Naive thymus-derived CD8-positive, alpha-beta T cell (primary cell): ENCODE data around the gene ACAD10. TPM values are rescaled to one million over a fixed set of nuclear protein-coding genes. Genes with fewer than 3 reads are reported as not detected.
"Not testable (repeated sequence)": the region's sequence is repeated elsewhere in the genome, so short reads cannot be mapped to it uniquely, and the experiment has no call there.

Experiments used
- ATAC-seq, 2 donors: fragments of 150-1000 bp; cut with Tn5 transposase in 1 of 2; sonication (Bioruptor Pico), chemical (Tn5 transposase) in 1 of 2; 1 replicate in 1 of 2; 2 replicates in 1 of 2; pipeline ENCODE4 v1.10.0; 2021; ENCODE audit warnings: mild to moderate bottlenecking in 2 of 2, moderate library complexity in 2 of 2
- POLR2A ChIA-PET: fragments of 350-600 bp; sonication (Branson Sonifier 250); formaldehyde crosslinking; loops from one replicate; lab custom pipeline; 2021; ENCODE audit warnings: antibody characterized with exemption; lab: Charles Lee
- DNase-seq, 10 donors: peaks; one replicate each; pipeline versions ENCODE4 v3.0.0 to v3.0.0-alpha.2; 2020 to 2022
- H3K27ac Mint-ChIP-seq, 10 donors: one replicate each; pipeline ENCODE4 v1.8.0; 2020 to 2022; ENCODE audit warnings: mild to moderate bottlenecking in 10 of 10, mixed read lengths in 10 of 10, moderate library complexity in 4 of 10, inconsistent platforms in 1 of 10
- H3K27me3 Mint-ChIP-seq, 5 donors: one replicate each; pipeline ENCODE4 v1.8.0; 2021 to 2022; ENCODE audit warnings: mixed read lengths in 5 of 5
- H3K36me3 Mint-ChIP-seq, 3 donors: one replicate each; pipeline ENCODE4 v1.8.0; 2020 to 2022; ENCODE audit warnings: mixed read lengths in 3 of 3, mild to moderate bottlenecking in 2 of 3, inconsistent platforms in 1 of 3
- H3K4me1 Mint-ChIP-seq, 4 donors: one replicate each; pipeline ENCODE4 v1.8.0; 2021 to 2022; ENCODE audit warnings: mixed read lengths in 4 of 4
- H3K4me3 Mint-ChIP-seq, 10 donors: one replicate each; pipeline ENCODE4 v1.8.0; 2020 to 2022; ENCODE audit warnings: mild to moderate bottlenecking in 10 of 10, mixed read lengths in 10 of 10, moderate library complexity in 6 of 10, inconsistent platforms in 1 of 10
- H3K9me3 Mint-ChIP-seq, 9 donors: one replicate each; pipeline ENCODE4 v1.8.0; 2020 to 2022; ENCODE audit warnings: mixed read lengths in 9 of 9, mild to moderate bottlenecking in 3 of 9, inconsistent platforms in 1 of 9, moderate library complexity in 1 of 9
- polyA plus RNA-seq, 3 donors: library from polyadenylated mRNA; unstranded; fragments of 300-500 nt; fragmentation: Illumina TruSeq; gene quantifications; one replicate each; pipeline ENCODE4 v1.2.3, GENCODE V29; 2021
- total RNA-seq, 8 experiments: library from RNA in 2 of 8; stranded (reverse) in 2 of 8; gene quantifications; one replicate each; pipeline ENCODE4 v1.2.3 and lab custom pipeline; 2021 to 2026

Gene ACAD10
- total and polyA plus RNA-seq, 5 experiments from 2014 or later = 9.4 to 62.2 (median 12.9) TPM

DNA sequence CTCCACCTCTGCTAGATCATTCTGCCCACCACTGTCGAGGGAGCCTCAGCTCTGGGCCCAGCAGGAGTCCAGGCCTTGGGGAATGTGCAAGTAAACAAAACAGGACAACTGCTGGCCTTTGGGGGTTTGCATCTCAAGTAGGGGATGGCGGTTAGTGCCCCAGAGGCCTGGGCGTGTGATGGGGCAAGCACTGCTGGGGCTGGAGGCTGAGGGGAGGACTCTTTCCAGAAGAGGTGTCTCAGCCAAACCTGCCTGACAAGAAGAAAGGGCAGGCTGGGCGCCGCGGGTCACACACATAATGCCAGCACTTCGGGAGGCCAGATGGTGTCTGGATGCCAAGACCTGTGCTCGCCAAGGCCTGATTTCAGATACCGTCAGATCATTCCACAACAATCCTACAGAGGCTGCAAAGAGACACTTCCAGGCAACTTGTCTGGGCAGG lies 72.3 kb downstream of the ACAD10 start:
- H3K4me3 Mint-ChIP-seq = no peak overlapping the region
- peaks cover 0 to 7% (median 0%) of the 10 kb centered on the region in 5 donors for H3K27me3 Mint-ChIP-seq
- POLR2A ChIA-PET = no interaction called here
- H3K9me3 Mint-ChIP-seq = no peaks in the 10 kb centered on the region
- ATAC-seq (no peak), DNase-seq (peak in 1 of 10 donors; percentile 61)
- peak overlapping the region in 5 of 10 donors; percentile 20 to 89 (median 56) for H3K27ac Mint-ChIP-seq
- peaks cover 0 to 17% (median 4%) of the 10 kb centered on the region in 3 donors for H3K36me3 Mint-ChIP-seq
- peaks cover 5 to 38% (median 21%) of the 10 kb centered on the region in 4 donors for H3K4me1 Mint-ChIP-seq

DNA sequence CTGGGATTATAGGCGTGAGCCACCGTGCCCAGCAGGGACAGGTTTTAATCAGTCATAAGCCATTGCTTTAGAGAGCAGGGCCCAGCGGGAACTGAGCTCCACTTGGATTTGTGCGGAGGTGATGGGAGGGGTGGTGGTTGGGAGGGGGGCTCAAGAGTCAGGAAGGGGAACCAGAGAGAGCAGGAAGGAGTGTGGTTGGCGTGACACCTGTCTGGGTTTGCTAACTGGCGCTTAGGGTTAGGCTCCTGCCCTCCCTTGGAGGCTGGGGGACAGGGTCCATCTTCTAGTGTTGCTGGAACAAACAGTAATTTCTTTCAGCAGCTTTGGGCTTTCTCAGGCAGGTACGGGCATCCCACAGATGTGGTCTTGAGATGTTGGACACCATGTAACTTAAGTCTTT lies 73.4 kb downstream of the ACAD10 start:
- Mint-ChIP-seq H3K9me3 (no peaks in the 10 kb centered on the region), H3K36me3 (peaks cover 0 to 13% (median 4%) of the 10 kb centered on the region in 3 donors), H3K27me3 (peaks cover 0 to 18% (median 3%) of the 10 kb centered on the region in 5 donors), H3K27ac (peak overlapping the region in 8 of 10 donors; percentile 0 to 85 (median 41)), H3K4me3 (no peak overlapping the region), H3K4me1 (peaks cover 6 to 44% (median 21%) of the 10 kb centered on the region in 4 donors)
- ATAC-seq (no peak), DNase-seq (peak in 1 of 10 donors; percentile 40)
- POLR2A ChIA-PET = no interaction called here

DNA sequence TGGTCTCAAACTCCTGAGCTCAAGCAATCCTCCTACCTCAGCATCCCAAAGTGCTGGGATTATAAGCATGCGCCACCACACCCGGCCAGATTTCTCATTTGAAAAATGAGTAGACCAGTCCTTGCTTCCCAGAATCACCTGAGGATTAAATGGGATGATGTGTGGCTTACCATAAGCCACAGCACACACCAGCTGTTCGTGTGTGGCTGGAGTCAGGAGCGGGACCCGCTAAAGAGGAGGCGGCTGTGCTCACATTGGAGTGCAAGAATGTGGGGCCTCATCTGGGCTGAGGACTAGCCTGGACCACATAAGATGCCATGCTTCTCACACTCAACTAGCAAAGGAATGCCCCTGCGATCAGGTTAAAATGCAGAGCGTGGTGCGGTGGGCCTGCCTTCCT lies 74.1 kb downstream of the ACAD10 start:
- peaks cover 8 to 47% (median 21%) of the 10 kb centered on the region in 4 donors for H3K4me1 Mint-ChIP-seq
- H3K9me3 Mint-ChIP-seq = no peaks in the 10 kb centered on the region
- H3K27me3 Mint-ChIP-seq = peaks cover 0 to 22% (median 6%) of the 10 kb centered on the region in 5 donors
- no peak overlapping the region for H3K4me3 Mint-ChIP-seq
- DNase-seq (peak in 1 of 10 donors; percentile 19), ATAC-seq (no peak)
- POLR2A ChIA-PET = no interaction called here
- H3K27ac Mint-ChIP-seq = peak overlapping the region in 1 of 10 donors; percentile 40
- peaks cover 0 to 10% (median 4%) of the 10 kb centered on the region in 3 donors for H3K36me3 Mint-ChIP-seq

DNA sequence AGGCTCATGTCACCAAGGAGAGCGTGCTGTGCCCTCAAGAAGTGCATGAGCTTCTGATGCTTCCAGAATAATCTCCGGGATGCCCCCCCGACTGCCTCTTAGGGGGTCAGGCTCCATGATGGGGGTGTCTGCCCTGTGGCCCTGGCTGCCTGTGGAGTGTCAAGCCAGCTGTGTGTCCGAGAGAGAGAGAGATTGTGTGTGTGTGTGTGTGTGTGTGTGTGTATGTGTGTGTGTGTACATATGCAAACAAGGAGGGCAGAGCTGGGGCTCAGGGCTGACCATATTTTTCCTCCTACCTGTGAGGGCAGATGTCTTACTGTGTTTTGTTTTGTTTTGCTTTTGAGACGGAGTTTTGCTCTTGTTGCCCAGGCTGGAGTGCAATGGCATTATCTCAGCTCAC lies 75.2 kb downstream of the ACAD10 start:
- Mint-ChIP-seq H3K4me1 (peaks cover 8 to 56% (median 23%) of the 10 kb centered on the region in 4 donors), H3K27me3 (peaks cover under 1 to 26% (median 6%) of the 10 kb centered on the region in 5 donors), H3K27ac (peak overlapping the region in 1 of 10 donors; percentile 3), H3K9me3 (no peaks in the 10 kb centered on the region), H3K4me3 (no peak overlapping the region), H3K36me3 (peaks cover 0 to under 1% (median 0%) of the 10 kb centered on the region in 3 donors)
- POLR2A ChIA-PET = no interaction called here
- ATAC-seq (no peak), DNase-seq (peak in 1 of 10 donors; percentile 57)

DNA sequence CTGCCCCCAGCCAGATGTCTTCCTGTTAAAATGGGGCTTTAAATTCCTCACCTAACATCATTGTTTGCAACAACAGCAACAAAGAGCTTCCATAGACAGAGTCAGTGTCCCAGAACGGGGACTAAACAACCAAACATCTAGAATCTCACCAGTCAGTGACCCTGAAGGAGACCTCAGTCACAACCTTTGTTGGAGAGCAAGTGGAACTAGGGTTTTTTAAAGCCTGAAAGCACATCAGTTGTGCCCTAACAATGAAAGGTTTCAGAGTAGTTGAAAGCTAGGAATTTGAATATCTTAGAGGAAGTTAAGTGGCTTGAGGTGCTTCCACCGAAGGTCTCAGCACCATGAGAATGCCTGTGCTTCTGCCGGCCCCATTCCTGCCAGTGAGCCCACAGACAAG lies 75.9 kb downstream of the ACAD10 start:
- H3K27ac Mint-ChIP-seq = peak overlapping the region in 3 of 10 donors; percentile 58 to 78 (median 65)
- H3K4me3 Mint-ChIP-seq = peak overlapping the region in 1 of 10 donors; percentile 26
- ATAC-seq (no peak), DNase-seq (no peak)
- H3K4me1 Mint-ChIP-seq = peaks cover 12 to 60% (median 27%) of the 10 kb centered on the region in 4 donors
- peaks cover 5 to 32% (median 10%) of the 10 kb centered on the region in 5 donors for H3K27me3 Mint-ChIP-seq
- POLR2A ChIA-PET = no interaction called here
- H3K36me3 Mint-ChIP-seq = peaks cover 0 to 4% (median 0%) of the 10 kb centered on the region in 3 donors
- no peaks in the 10 kb centered on the region for H3K9me3 Mint-ChIP-seq

DNA sequence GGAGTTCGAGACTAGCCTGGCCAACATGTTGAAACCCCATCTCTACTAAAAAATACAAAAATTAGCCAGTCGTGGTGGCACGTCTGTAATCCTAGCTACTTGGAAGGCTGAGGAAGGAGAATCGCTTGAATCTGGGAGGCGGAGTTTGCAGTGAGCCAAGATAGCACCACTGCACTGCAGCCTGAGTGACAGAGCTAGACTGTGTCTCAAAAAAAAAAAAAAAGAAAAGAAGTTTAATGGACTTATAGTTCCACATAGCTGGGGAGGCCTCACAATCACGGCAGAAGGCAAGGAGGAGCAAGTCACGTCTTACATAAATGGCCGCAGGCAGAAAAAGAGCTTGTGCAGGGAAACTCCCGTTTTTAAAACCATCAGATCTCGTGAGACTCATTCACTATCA lies 77.7 kb downstream of the ACAD10 start:
- H3K9me3 Mint-ChIP-seq, ATAC-seq, H3K4me3 Mint-ChIP-seq, POLR2A ChIA-PET, H3K36me3 Mint-ChIP-seq: not testable (repeated sequence)
- Mint-ChIP-seq H3K27ac (peak overlapping the region in 1 of 10 donors; percentile 11), H3K4me1 (peaks cover 14 to 56% (median 24%) of the 10 kb centered on the region in 4 donors), H3K27me3 (peaks cover 7 to 44% (median 16%) of the 10 kb centered on the region in 5 donors)
- peak in 1 of 10 donors; percentile 9 for DNase-seq

DNA sequence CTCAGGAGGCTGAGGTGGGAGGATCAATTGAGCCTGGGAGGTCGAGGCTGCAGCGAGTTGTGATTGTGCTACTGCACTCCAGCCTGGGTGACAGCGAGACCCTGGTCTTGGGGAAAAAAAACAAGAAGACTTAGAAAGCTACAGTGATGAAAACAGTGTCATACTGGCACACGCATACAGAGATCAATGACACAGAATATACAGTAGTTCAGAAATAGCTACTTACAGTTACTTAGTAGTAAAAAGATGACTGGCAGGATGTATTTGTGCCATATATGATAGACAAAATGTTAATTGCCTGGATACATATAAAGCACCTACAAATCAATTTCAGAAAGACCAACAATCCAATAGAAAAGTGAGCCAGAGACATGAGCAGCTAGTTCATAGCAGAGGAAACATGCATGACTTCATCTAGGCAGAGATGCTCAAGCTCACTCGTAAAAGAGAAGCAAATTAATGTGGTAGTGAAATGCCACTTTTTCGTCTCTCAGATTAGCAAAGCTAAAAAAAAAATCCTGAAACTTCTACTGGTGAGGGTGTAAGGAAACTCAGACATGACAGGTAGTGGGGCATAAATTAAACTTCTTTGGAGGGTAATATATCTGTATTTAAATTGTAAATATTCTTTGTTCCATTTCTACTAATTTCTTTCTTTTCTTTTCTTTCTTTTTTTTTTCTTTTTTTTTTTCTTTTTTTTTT lies 78.4 kb downstream of the ACAD10 start:
- ATAC-seq (no peak), DNase-seq (no peak)
- Mint-ChIP-seq H3K4me1 (peaks cover 14 to 54% (median 20%) of the 10 kb centered on the region in 4 donors), H3K27me3 (peaks cover 7 to 44% (median 16%) of the 10 kb centered on the region in 5 donors), H3K27ac (peak overlapping the region in 2 of 10 donors; percentile 10 to 65), H3K36me3 (peaks cover 0 to 4% (median 0%) of the 10 kb centered on the region in 3 donors), H3K4me3 (peak overlapping the region in 3 of 10 donors; percentile 4 to 75 (median 50)), H3K9me3 (no peaks in the 10 kb centered on the region)
- POLR2A ChIA-PET = no interaction called here

DNA sequence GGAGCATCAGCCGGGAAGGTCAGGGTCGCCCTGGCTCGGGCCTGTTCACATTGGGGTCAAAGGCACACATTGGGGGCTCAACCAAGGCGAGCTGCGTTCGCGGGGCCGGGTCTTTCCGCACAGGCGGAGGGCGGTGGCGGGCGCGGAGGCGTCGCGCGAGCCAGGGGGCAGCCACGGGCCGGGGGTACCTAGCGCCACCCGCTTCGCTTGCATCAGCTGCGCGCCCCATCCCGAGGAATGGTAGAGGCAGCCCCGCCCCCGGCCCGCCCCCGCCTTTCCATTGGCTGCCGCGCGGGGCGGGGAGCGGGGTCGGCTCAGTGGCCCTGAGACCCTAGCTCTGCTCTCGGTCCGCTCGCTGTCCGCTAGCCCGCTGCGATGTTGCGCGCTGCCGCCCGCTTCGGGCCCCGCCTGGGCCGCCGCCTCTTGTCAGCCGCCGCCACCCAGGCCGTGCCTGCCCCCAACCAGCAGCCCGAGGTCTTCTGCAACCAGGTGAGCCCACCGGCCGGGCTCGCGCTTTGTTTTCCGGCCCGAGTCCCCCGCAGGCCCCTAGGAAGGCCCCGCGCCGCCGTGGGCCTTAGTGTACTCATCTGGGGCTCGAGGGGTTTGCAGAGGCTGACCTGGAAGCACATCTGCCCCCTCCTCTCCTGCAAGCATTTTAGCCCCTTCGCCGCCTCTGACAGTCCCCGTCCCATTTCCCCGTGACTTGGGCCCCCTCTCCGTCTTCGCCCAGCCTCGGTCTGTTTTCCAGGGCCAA lies 80.9 kb downstream of the ACAD10 start, which contains the start of gene ALDH2:
TSS of gene ALDH2 (plus strand) at position 326 of the 754 bp plus-strand sequence. CDS start at position 376, 50 bp downstream.
- peak in 8 of 10 donors; percentile 16 to 63 (median 30) for DNase-seq
- H3K9me3 Mint-ChIP-seq = no peaks in the 10 kb centered on the region
- H3K27me3 Mint-ChIP-seq = peaks cover 7 to 44% (median 18%) of the 10 kb centered on the region in 5 donors
- H3K27ac Mint-ChIP-seq = peak within 1 kb of the TSS in 7 of 10 donors; percentile 41 to 87 (median 77)
- POLR2A ChIA-PET = no interaction called here
- H3K4me1 Mint-ChIP-seq = peaks cover 12 to 44% (median 17%) of the 10 kb centered on the region in 4 donors
- peaks cover 0 to 4% (median 0%) of the 10 kb centered on the region in 3 donors for H3K36me3 Mint-ChIP-seq
- H3K4me3 Mint-ChIP-seq = peak within 1 kb of the TSS; percentile 77 to 90 (median 86)
- peak; percentile 81 to 89 for ATAC-seq

DNA sequence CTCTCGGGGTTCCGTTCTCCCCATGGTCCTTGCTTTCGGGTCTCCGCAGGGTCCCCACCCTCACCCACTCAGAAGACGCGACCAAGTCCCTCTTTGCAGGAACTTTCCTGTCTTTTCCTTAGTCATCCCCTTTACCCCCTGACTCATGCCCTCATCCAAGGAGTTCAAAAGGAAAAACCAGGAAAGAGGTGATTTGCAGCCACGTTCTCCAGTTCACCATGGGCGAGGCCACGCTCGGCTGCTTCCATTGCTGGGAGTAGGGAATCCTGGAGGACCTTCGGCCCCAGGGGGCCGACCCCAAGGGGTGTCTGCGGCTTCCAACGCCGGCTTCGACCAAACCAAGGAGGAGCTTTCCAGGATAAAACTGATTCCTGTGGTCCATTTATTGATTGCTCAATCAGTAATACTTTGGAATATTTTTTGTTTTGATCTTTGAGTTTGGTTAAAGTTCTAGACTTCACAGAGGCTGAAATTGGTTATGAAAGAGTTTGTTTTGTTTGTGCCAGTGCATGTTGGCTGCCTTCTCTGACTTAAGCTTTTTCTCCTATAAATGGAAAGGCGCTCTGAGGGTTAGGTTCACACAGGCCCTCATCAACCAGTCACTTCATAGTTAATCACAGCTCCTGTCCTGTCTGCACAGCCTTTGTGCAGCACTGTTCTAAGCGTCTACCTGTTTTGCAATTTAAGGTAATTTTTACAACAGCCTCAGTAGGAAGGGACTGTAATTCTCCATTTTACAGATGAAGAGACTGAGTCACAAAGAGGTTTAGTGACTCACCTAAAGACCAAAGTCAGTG lies 81.7 kb downstream of the ACAD10 start:
- peak in 1 of 10 donors; percentile 47 for DNase-seq
- H3K27ac Mint-ChIP-seq = peak overlapping the region in 5 of 10 donors; percentile 41 to 86 (median 77)
- POLR2A ChIA-PET = no interaction called here
- ATAC-seq = no peak
- H3K36me3 Mint-ChIP-seq = peaks cover 0 to 4% (median 0%) of the 10 kb centered on the region in 3 donors
- no peaks in the 10 kb centered on the region for H3K9me3 Mint-ChIP-seq
- peaks cover 7 to 43% (median 18%) of the 10 kb centered on the region in 5 donors for H3K27me3 Mint-ChIP-seq
- peaks cover 12 to 39% (median 17%) of the 10 kb centered on the region in 4 donors for H3K4me1 Mint-ChIP-seq
- H3K4me3 Mint-ChIP-seq = peak overlapping the region; percentile 62 to 90 (median 86)

DNA sequence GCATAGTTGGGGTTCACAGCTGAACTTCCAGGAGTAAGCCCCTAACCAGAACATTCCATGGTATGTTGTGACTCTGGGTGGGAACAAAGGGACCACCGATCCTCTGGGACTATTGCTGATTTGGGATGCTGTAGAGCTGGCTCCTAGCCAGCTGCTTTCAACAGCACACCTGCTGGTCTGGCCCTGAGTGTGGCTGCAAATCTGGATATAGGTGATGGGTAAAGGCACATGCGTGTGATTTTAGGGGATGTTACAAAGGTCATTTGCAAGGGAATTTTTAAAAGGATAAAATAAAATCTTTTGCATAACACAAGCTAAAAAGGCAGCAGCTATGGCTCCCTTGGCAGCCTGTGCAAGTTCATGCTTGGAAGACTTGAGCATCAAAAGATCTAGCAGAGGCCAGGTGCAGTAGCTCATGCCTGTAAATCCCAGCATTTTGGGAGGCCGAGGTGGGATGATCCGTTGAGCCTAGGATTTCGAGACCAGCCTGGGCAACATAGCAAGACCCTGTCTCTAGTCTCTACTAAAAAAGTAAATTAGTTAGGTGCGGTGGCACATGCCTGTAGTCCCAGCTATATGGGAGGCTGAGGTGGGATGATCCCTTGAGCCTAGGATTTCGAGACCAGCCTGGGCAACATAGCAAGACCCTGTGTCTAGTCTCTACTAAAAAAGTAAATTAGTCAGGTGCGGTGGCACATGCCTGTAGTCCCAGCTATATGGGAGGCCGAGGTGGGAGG lies 82.5 kb downstream of the ACAD10 start:
- Mint-ChIP-seq H3K27ac (no peak overlapping the region), H3K4me3 (peak overlapping the region in 2 of 10 donors; percentile 9 to 89), H3K9me3 (no peaks in the 10 kb centered on the region), H3K27me3 (peaks cover 7 to 40% (median 18%) of the 10 kb centered on the region in 5 donors), H3K36me3 (peaks cover 0 to 4% (median 0%) of the 10 kb centered on the region in 3 donors), H3K4me1 (peaks cover 12 to 34% (median 17%) of the 10 kb centered on the region in 4 donors)
- DNase-seq (peak in 1 of 10 donors; percentile 9), ATAC-seq (no peak)
- POLR2A ChIA-PET = no interaction called here

DNA sequence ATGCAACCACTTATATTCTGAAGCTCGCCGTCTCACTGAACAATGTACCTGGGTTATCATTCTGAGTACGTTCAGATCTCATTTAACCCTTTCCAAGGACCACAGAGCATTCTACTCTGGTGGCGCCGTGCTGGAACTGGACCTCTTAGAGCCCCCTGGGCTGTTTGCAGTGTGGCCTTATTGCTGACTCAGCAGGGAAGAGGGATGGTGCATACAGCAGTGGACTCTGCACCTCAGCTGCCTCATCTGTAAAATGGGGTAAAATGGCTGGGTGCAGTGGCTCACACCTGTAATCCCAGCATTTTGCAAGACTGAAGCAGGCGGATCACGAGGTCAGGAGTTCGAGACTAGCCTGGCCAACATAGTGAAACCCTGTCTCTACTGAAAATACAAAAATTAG lies 83.7 kb downstream of the ACAD10 start:
- POLR2A ChIA-PET = no interaction called here
- ATAC-seq = no peak
- Mint-ChIP-seq H3K4me1 (peaks cover 11 to 36% (median 16%) of the 10 kb centered on the region in 4 donors), H3K27ac (peak overlapping the region in 1 of 10 donors; percentile 60), H3K9me3 (no peaks in the 10 kb centered on the region), H3K4me3 (no peak overlapping the region), H3K27me3 (peaks cover 4 to 31% (median 14%) of the 10 kb centered on the region in 5 donors), H3K36me3 (peaks cover 0 to 4% (median 0%) of the 10 kb centered on the region in 3 donors)
- peak in 1 of 10 donors; percentile 35 for DNase-seq
